Measurements from ENCODE around the gene MYH9. TPM values are rescaled to one million over a fixed set of nuclear protein-coding genes. Genes with fewer than 3 reads are reported as not detected.

The MYH9 gene
- total RNA-seq, 1 experiment from 2014 or later: 653 TPM

GRCh38 chr22:36298118-36298517 is 89.6 kb downstream of the MYH9 start:
- intact Hi-C loops (cut with micrococcal nuclease): no loop called here
- Mint-ChIP-seq H3K27me3 (ENCODE audit: insufficient read depth, unreplicated experiment) (no peaks in the 10 kb centered on the region), H3K36me3 (ENCODE audit: insufficient read depth, unreplicated experiment) (peaks cover 96% of the 10 kb centered on the region), H3K4me3 (ENCODE audit: unreplicated experiment) (no peak overlapping the region), H3K4me1 (ENCODE audit: insufficient read depth, unreplicated experiment) (no peaks in the 10 kb centered on the region), H3K27ac (ENCODE audit: low read depth, unreplicated experiment) (no peak overlapping the region), H3K9me3 (ENCODE audit: unreplicated experiment) (no peaks in the 10 kb centered on the region)
- BruUV-seq (replicated peaks): no TSS peak
- no peak for TF ChIP-seq CTCF (IDR thresholded peaks at IDR 0.05; ENCODE audit: unreplicated experiment)
- ChIA-PET CTCF (interaction anchor here (0.6 to 11.4 kb wide), 10 partner anchors 11 to 188 kb away, joined by 3 to 180 read pairs (median 4); no protein-coding TSS in a partner anchor), POLR2A (interaction anchor here (1.0 to 1.5 kb wide), 2 partner anchors 10 to 19 kb away, joined by 3 read pairs; no protein-coding TSS in a partner anchor)
- DNase-seq (ENCODE audit: unreplicated experiment): no peak

- ChIA-PET POLR2A (interaction anchor here (1.5 kb wide), 2 partner anchors 20 to 173 kb away, joined by 3 to 7 read pairs; no protein-coding TSS in a partner anchor), CTCF (interaction anchor here (0.6 to 11.4 kb wide), 5 partner anchors 11 to 172 kb away, joined by 3 to 180 read pairs (median 4); no protein-coding TSS in a partner anchor)
- no TSS peak for BruUV-seq (replicated peaks)
- TF ChIP-seq CTCF (IDR thresholded peaks at IDR 0.05; ENCODE audit: unreplicated experiment): no peak
- H3K4me1 Mint-ChIP-seq (ENCODE audit: insufficient read depth, unreplicated experiment): no peaks in the 10 kb centered on the region
- no peaks in the 10 kb centered on the region for H3K27me3 Mint-ChIP-seq (ENCODE audit: insufficient read depth, unreplicated experiment)
- peaks cover 96% of the 10 kb centered on the region for H3K36me3 Mint-ChIP-seq (ENCODE audit: insufficient read depth, unreplicated experiment)
- DNase-seq (ENCODE audit: unreplicated experiment): no peak
- H3K9me3 Mint-ChIP-seq (ENCODE audit: unreplicated experiment): no peaks in the 10 kb centered on the region
- no peak overlapping the region for H3K27ac Mint-ChIP-seq (ENCODE audit: low read depth, unreplicated experiment)
- no peak overlapping the region for H3K4me3 Mint-ChIP-seq (ENCODE audit: unreplicated experiment)
- intact Hi-C loops (cut with micrococcal nuclease): no loop called here
Measured at GRCh38 chr22:36297568-36297967, 90.2 kb downstream of the MYH9 start.

GRCh38 chr22:36296690-36297089 is 91.1 kb downstream of the MYH9 start:
- BruUV-seq (replicated peaks): no TSS peak
- CTCF ChIA-PET: interaction anchor here (1.0 to 11.4 kb wide), 3 partner anchors 10 to 173 kb away, joined by 5 to 180 read pairs (median 18); no protein-coding TSS in a partner anchor
- no peaks in the 10 kb centered on the region for H3K4me1 Mint-ChIP-seq (ENCODE audit: insufficient read depth, unreplicated experiment)
- no peak for DNase-seq (ENCODE audit: unreplicated experiment)
- no peak overlapping the region for H3K4me3 Mint-ChIP-seq (ENCODE audit: unreplicated experiment)
- H3K27me3 Mint-ChIP-seq (ENCODE audit: insufficient read depth, unreplicated experiment): no peaks in the 10 kb centered on the region
- POLR2A ChIA-PET: interaction anchor here (1.5 kb wide), 1 partner anchor 174 kb away, joined by 7 read pairs; no protein-coding TSS in a partner anchor
- H3K9me3 Mint-ChIP-seq (ENCODE audit: unreplicated experiment): no peaks in the 10 kb centered on the region
- H3K27ac Mint-ChIP-seq (ENCODE audit: low read depth, unreplicated experiment): no peak overlapping the region
- H3K36me3 Mint-ChIP-seq (ENCODE audit: insufficient read depth, unreplicated experiment): peaks cover 96% of the 10 kb centered on the region
- TF ChIP-seq CTCF (IDR thresholded peaks at IDR 0.05; ENCODE audit: unreplicated experiment): no peak
- intact Hi-C loops (cut with micrococcal nuclease): no loop called here

- Mint-ChIP-seq H3K4me1 (ENCODE audit: insufficient read depth, unreplicated experiment) (no peaks in the 10 kb centered on the region), H3K36me3 (ENCODE audit: insufficient read depth, unreplicated experiment) (peaks cover 91% of the 10 kb centered on the region), H3K9me3 (ENCODE audit: unreplicated experiment) (no peaks in the 10 kb centered on the region), H3K27me3 (ENCODE audit: insufficient read depth, unreplicated experiment) (no peaks in the 10 kb centered on the region), H3K4me3 (ENCODE audit: unreplicated experiment) (no peak overlapping the region), H3K27ac (ENCODE audit: low read depth, unreplicated experiment) (peak overlapping the region; percentile 18)
- intact Hi-C loops (cut with micrococcal nuclease): no loop called here
- CTCF ChIA-PET: interaction anchor here (1.1 to 11.4 kb wide), 3 partner anchors 9 to 174 kb away, joined by 3 to 180 read pairs (median 8); no protein-coding TSS in a partner anchor
- POLR2A ChIA-PET: interaction anchor here (0.5 kb wide), 1 partner anchor 36 kb away, joined by 3 read pairs; no protein-coding TSS in a partner anchor
- no peak for TF ChIP-seq CTCF (IDR thresholded peaks at IDR 0.05; ENCODE audit: unreplicated experiment)
- DNase-seq (ENCODE audit: unreplicated experiment): no peak
- BruUV-seq (replicated peaks): no TSS peak
Measured at GRCh38 chr22:36295247-36295646, 92.5 kb downstream of the MYH9 start.

Data from MCF 10A (cell line).